ENCODE results near the gene MMP8.

The MMP8 gene

DNA sequence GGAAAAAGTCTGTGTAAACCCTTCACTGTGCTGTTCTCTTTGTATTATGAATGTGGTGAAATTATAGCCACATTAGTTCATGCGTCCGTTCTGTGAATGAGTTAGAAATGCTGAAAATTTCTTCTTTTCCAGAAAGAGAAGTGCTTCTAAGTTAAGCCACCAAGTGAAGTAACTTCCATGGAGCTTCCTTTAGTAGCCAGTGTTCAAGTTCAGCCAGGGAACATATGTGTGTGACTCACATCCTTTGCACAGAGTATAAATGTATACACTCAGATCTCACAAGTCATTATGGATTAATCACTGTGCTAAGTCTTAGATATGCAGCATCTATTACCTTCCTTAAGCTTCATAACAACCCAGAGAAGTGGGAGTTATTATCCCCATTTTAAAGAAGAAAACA, 3.1 kb upstream of the MMP8 start:
- no peak for DNase-seq (ENCODE audit: low read depth, low spot score)

- no peak for DNase-seq (ENCODE audit: low read depth, low spot score)
These were observed 1.9 kb downstream of the MMP8 start for GRCh38 chr11:102722821-102723220.

- DNase-seq (ENCODE audit: low read depth, low spot score) = no peak
These were observed 5.0 kb downstream of the MMP8 start for GRCh38 chr11:102719620-102720277.

DNA sequence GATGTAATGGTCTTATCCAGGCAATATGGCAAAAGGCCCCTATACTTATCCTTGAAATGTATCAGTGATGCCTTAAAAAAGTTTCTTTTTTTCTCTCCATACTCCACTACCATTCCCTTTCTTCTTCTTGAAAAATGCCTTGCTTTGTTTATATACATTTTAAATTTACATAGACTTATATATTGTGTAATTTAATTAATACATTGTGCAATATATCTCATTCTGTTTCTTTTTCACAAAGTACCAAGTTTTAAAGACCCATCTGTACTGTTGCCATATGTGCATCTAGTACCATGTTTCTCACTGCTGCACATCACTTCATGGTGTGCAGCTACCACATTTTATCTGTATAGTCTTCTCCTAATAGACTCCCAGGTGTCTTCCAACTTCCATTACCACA, 7.5 kb downstream of the MMP8 start:
- no peak for DNase-seq (ENCODE audit: low read depth, low spot score)

- DNase-seq (ENCODE audit: low read depth, low spot score) = no peak
These were observed 8.2 kb downstream of the MMP8 start for GRCh38 chr11:102716527-102716926.

- DNase-seq (ENCODE audit: low read depth, low spot score) = no peak
These were observed 12.6 kb downstream of the MMP8 start for GRCh38 chr11:102712137-102712536.

GRCh38 chr11:102709201-102709945, 15.4 kb downstream of the MMP8 start:
- DNase-seq (ENCODE audit: low read depth, low spot score) = no peak

- no peak for DNase-seq (ENCODE audit: low read depth, low spot score)
These were observed 16.1 kb downstream of the MMP8 start for GRCh38 chr11:102708654-102709053.

- no peak for DNase-seq (ENCODE audit: low read depth, low spot score)
These were observed 19.1 kb downstream of the MMP8 start, which contains the start of gene MMP27 for GRCh38 chr11:102705626-102706025. MMP27 (minus strand) TSS chr11:102705769; CDS start chr11:102705714, 55 bp downstream.

DNA sequence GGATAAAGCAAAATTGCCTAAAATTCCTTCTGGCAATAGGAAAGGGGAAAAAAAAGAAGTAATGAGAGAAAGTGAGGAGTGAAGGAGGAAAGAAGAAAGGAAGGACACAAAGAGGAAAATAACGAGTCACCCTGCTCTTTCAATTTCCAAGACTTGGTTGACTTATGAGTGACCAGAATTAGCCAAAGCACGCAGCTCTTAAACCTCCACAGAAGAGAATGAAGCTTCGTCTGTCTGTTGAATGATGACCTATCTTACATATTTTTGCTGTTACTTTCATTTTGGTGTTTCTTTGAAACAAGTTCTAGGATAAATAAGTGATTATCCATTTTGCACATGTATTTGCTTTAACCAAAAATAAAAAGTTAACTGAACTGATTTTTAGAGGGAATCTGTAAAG, 19.9 kb downstream of the MMP8 start:
- DNase-seq (ENCODE audit: low read depth, low spot score) = no peak

DNA sequence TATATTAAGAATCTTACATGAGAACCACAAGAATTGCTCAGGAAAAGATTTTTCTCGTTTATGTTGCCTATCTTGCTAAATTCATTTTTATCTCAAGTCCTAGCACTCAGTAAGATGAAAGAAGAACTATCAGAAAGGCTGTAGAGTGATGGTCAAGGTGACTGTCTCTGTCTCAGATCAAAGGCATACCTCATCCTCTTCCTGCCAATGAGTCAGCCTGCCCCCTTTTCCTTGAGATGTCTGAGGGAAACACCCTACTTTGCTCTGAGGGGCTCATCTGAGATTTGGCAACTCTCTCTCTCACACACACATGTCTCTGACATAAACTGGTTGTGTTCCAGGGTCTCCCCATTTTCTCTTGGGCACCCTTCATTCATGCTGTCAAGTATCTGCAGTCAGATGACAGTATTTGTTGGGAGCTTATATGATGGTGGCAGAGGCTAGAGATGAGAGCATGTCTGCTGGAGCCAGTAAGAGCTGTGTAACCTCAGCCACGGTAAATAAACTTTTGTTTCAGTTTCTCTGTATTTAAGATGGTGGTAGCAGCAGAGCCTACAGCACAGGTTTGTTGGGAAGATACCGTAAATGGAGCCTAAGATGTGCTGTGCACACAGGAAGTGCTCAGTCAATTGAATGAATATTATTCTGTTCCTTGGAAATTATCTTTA, 20.8 kb downstream of the MMP8 start:
- no peak for DNase-seq (ENCODE audit: low read depth, low spot score)

DNA sequence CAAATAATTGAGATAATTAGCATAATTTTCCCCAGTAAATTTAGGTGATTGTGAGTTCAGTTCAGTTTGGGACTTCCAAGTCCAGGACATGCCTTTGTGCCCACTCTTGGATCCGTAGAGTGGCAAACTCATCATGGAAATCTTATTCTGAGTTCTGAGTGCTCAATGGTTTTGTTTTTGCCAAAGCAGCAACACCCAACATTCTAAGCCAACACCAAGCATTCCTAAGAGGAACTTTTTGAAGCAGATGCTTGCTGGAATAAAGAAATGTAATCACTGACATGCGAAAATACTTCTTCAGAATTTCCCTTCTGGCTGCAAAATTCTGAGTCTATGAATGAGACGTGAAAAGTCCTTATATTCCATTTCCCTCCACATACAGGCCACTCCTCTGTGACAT, 29.6 kb downstream of the MMP8 start:
- DNase-seq (ENCODE audit: low read depth, low spot score) = no peak

GRCh38 chr11:102685754-102686153, 39.0 kb downstream of the MMP8 start:
- DNase-seq (ENCODE audit: low read depth, low spot score) = no peak

DNA sequence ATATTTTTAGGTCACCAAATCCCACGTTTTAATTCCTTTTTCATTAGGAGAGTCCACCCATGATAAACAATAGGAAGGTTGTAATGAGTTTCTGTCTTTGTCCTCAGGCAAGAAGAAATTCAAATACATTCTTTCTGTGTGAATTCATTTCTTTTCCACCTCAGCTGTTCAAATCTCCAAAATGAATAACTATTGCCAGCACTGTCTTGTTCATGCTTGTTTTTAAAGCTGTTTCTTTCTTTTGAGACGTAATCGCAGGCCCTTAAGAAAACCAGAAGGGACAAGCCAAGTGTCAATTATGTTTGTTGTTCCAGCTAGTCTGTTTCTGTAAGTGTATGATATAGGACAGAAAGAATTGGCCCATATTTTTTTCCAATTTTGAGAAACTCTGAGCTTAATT, 39.4 kb downstream of the MMP8 start:
- DNase-seq (ENCODE audit: low read depth, low spot score) = no peak

DNA sequence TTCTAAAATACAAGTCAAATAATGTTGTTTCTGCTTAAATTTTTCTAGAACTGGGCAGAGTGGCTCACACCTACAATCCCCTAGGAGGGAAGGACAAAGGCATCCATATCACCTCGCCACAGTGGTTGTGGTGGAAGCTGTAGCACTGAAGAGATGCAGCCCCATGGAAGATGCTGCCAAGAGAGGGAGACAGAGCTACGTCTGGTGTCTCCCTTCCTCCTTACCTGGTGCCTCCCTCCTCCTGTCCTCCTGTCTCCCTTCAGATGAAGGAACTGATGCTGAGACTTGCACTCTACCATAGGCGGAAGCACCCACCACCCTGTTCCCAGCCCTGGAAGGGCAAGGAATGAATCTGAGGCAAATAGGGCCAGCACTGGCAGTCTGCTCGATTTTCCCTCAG, 41.5 kb downstream of the MMP8 start:
- DNase-seq (ENCODE audit: low read depth, low spot score) = no peak

- DNase-seq (ENCODE audit: low read depth, low spot score) = no peak
These were observed 43.8 kb downstream of the MMP8 start for GRCh38 chr11:102680945-102681344.

DNA sequence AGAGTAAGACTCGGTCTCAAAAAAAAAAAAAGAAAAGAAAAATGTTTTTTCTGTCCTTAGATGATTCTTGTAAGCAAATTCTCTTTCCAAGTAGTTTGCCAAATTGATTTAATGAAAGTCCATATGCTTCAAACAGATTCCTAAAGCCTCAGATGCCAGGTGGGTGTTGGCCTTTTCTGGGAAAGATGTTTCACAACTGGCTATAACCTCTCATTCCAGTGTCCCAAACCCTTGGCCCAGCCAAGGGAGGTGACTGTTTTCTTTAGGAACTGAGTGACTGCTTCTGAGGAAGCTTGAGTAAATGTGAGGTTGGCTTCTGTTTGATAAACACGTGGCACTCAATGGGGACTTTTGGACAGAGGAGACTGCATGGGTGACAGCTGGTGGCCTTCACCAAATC, 46.7 kb downstream of the MMP8 start:
- DNase-seq (ENCODE audit: low read depth, low spot score) = no peak

GRCh38 chr11:102676084-102676483, 48.7 kb downstream of the MMP8 start:
- DNase-seq (ENCODE audit: low read depth, low spot score) = no peak

DNA sequence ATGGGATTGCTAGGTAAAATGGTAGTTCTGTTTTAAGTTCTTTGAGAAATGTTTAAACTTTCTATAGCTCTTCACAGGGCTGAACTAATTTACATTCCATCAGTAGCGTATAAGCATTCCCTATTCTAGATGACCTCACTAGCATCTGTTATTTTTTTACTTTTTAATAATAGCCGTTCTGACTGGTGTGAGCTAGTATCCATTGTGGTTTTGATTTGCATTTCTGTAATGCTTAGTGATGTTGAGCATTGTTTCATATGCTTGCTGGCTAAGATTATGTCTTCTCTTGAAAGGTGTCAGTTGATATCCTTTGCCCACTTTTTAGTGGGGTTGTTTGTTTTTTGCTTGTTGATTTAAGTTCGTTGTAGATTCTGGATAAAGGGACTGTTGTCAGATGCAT, 55.1 kb downstream of the MMP8 start:
- DNase-seq (ENCODE audit: low read depth, low spot score) = no peak

DNA sequence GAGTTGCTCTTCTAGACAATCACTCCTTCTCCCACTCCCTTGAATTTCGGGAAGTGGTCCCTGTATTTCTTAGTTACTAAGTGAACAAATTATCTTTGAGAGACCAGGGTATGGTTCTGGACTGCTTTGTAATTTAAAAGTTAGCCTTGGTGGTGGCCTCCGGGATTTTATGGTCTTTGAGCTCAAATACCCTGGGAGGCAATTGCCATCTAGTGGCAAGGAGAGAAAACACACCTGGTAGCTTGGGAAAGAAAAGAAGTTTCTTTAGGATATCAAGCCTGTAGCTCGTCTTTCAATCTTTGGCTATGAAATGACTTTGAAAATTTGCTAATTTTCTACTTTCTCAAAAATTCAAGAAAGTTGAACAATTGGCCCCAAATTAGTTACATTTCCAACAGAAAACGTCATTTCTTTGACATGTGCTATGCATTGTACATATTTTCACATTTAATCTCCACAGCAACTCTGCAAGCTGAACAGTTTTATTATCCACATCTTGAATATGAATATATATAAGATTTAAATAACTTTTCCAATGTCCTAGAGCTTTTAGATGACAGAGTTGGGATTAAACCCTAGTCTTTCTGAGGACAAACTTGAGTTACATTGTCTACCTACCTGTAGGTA, 58.3 kb downstream of the MMP8 start:
- peak; percentile 33 for DNase-seq (ENCODE audit: low read depth, low spot score)

- DNase-seq (ENCODE audit: low read depth, low spot score) = no peak
These were observed 60.6 kb downstream of the MMP8 start for GRCh38 chr11:102664001-102664752.

- no peak for DNase-seq (ENCODE audit: low read depth, low spot score)
These were observed 62.1 kb downstream of the MMP8 start for GRCh38 chr11:102662607-102663006.

Measured in ELF-1 (cell line).